Lower lobe of right lung (tissue), 2 donors: ENCODE measurements around the gene TANGO2. TPM values are rescaled to one million over a fixed set of nuclear protein-coding genes. Genes with fewer than 3 reads are reported as not detected.

Experiments
- ATAC-seq, 2 donors: fragments of 200-7000 bp; cut with Tn5 transposase; one replicate each; pipeline ENCODE4 v1.9.1; 2020 to 2022; ENCODE audit warnings: mild to moderate bottlenecking in 2 of 2, moderate library complexity in 2 of 2
- DNase-seq: peaks from one replicate; pipeline ENCODE4 v3.0.0-alpha.2; 2020
- H3K27ac ChIP-seq: fragments of 200-600 bp; one replicate; pipeline ENCODE4 v1.8.0; 2022
- H3K27me3 ChIP-seq: fragments of 200-600 bp; one replicate; pipeline ENCODE4 v1.8.0; 2022; ENCODE audit warnings: low read depth
- H3K36me3 ChIP-seq: fragments of 200-600 bp; one replicate; pipeline ENCODE4 v1.8.0; 2022; ENCODE audit warnings: mild to moderate bottlenecking
- H3K4me1 ChIP-seq: fragments of 200-600 bp; one replicate; pipeline ENCODE4 v1.8.0; 2022
- H3K4me3 ChIP-seq: fragments of 200-600 bp; one replicate; pipeline ENCODE4 v1.8.0; 2022; ENCODE audit warnings: mild to moderate bottlenecking
- H3K9me3 ChIP-seq: fragments of 200-600 bp; one replicate; pipeline ENCODE4 v1.8.0; 2022
- intact Hi-C: fragments of 100-400 bp; cut with DNase I; formaldehyde crosslinking; loops from one replicate; pipeline ENCODE4 v1.11.0; 2022
- total RNA-seq: library from RNA; stranded (reverse); fragmentation: NEBNext Ultra II Directional; extraction: Animal tissue kit (Norgen Biotek cat#: 25700); gene quantifications from one replicate; pipeline ENCODE4 v1.2.1, GENCODE V29; 2021
- TF ChIP-seq, protein P1 (sequence below): fragments of 200-600 bp; IDR thresholded peaks from one replicate; pipeline ENCODE4 v1.8.0; 2022; ENCODE audit warnings: antibody characterized with exemption, mild to moderate bottlenecking
- donor health status: DM: no; HTN: yes; CAD: no; lungs with severe emphysema.

TANGO2 gene
- total RNA-seq, 1 donor from 2014 or later, result 45.1 TPM

DNA sequence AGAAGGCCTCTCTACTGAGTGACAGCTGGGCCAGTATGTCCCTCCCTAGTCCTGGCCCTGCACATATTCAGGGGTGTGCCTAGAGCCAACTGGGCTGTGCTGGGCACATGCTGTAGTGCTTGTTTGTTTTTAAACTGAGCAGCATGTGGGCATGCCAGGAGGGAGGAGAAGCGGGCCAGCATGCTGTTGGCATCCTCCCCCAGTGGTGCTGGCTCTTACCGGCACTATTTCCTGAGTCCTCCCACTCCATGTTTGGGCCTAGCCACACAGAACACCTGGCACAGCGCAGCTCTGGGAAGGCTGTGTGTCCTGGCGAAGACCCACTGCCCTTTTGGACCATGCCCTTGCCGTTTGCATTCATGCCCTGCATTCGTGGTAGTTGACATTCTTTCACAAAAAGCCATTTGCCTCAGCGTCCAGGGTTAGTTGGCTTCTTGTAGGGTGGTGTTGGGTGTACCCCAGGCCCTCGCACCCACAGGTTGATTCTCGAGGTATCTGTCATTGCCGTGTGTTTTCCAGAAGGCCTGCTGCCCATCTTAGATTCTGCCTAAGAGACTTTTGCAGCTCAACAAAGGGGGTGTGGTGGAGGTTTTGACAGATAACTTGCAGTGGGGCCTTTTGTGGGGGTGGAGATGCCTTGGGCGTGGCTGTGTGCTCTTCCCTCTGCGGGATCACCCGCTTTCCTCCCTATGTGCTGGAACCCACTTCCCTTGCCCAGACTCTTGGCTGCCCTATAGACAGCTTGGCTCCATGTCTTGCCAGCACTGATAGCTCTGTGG lies 72.7 kb downstream of the TANGO2 start:
- Histone ChIP-seq H3K9me3 (no peaks in the 10 kb centered on the region), H3K27ac (no peak overlapping the region), H3K4me1 (no peaks in the 10 kb centered on the region), H3K36me3 (peaks cover 100% of the 10 kb centered on the region), H3K27me3 (no peaks in the 10 kb centered on the region), H3K4me3 (no peak overlapping the region)
- DNase-seq, result peak; percentile 13
- intact Hi-C loops, result no loop called here
- peak in 1 of 2 donors; percentile 50 for ATAC-seq
- TF ChIP-seq, protein P1, sequence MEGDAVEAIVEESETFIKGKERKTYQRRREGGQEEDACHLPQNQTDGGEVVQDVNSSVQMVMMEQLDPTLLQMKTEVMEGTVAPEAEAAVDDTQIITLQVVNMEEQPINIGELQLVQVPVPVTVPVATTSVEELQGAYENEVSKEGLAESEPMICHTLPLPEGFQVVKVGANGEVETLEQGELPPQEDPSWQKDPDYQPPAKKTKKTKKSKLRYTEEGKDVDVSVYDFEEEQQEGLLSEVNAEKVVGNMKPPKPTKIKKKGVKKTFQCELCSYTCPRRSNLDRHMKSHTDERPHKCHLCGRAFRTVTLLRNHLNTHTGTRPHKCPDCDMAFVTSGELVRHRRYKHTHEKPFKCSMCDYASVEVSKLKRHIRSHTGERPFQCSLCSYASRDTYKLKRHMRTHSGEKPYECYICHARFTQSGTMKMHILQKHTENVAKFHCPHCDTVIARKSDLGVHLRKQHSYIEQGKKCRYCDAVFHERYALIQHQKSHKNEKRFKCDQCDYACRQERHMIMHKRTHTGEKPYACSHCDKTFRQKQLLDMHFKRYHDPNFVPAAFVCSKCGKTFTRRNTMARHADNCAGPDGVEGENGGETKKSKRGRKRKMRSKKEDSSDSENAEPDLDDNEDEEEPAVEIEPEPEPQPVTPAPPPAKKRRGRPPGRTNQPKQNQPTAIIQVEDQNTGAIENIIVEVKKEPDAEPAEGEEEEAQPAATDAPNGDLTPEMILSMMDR, result no peak

- Histone ChIP-seq H3K4me3 (no peak overlapping the region), H3K27ac (no peak overlapping the region), H3K36me3 (peaks cover 100% of the 10 kb centered on the region), H3K4me1 (no peaks in the 10 kb centered on the region), H3K9me3 (no peaks in the 10 kb centered on the region), H3K27me3 (no peaks in the 10 kb centered on the region)
- ATAC-seq (no peak), DNase-seq (peak; percentile 37)
- TF ChIP-seq, protein P1, result no peak
- intact Hi-C loops, result no loop called here
Observed at GRCh38 chr22:20094197-20094807, 73.4 kb downstream of the TANGO2 start.

DNA sequence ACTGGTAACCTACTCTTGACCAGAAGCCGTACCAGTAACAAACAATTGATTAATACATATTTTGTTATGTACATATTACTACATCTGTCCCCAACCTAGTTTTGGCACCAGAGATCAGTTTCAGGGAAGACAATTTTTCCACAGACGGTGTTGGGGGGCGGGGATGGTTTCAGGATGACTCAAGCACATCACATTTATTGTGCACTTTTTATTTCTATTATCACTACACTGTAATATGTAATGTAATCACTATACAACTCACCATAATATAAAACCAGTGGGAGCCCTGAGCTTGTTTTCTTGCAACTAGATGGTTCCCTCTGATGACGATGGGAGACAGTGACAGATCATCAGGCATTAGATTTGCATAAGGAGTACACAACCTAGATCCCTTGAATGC lies 74.6 kb downstream of the TANGO2 start:
- no peaks in the 10 kb centered on the region for H3K27me3 ChIP-seq
- intact Hi-C loops, result no loop called here
- no peak overlapping the region for H3K4me3 ChIP-seq
- TF ChIP-seq, protein P1, result no peak
- ATAC-seq (no peak), DNase-seq (no peak)
- H3K36me3 ChIP-seq, result peaks cover 100% of the 10 kb centered on the region
- H3K9me3 ChIP-seq, result no peaks in the 10 kb centered on the region
- no peaks in the 10 kb centered on the region for H3K4me1 ChIP-seq
- H3K27ac ChIP-seq, result no peak overlapping the region

- Histone ChIP-seq H3K4me3 (no peak overlapping the region), H3K27ac (no peak overlapping the region), H3K27me3 (no peaks in the 10 kb centered on the region), H3K36me3 (peaks cover 100% of the 10 kb centered on the region), H3K9me3 (no peaks in the 10 kb centered on the region), H3K4me1 (no peaks in the 10 kb centered on the region)
- TF ChIP-seq, protein P1, result no peak
- DNase-seq, result no peak
- no peak for ATAC-seq
- intact Hi-C loops, result no loop called here
Observed at GRCh38 chr22:20096574-20097420, 75.9 kb downstream of the TANGO2 start.

DNA sequence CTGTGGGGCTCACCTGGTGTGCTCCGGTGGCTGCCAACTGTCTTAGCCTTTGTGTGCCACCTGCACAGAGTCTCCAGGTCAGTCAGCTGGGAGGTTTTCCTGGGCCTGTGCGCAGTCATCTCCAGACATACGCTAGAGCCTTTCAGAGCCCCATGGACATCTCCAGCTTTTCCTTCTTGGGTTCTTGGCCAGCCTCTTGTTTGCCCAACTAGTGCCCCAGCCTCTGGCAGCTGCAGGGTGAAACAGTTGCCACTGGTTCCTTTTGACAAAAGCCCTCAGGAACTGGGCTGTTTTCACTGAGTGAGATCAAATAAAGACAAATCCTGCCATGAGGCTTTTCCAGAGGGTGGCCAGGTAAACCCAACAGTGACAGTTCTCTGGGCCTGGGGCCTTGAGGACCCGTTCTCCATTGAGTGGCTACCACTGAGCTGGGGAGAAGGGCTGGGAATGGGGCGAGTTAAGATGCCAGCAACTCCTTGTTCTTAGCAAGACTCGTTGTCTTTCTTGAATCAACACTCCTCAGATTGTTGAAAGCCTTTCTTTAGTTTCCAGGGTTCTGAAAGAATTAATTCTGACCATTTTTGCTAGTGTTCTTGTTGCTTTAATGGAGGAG lies 78.3 kb downstream of the TANGO2 start:
- Histone ChIP-seq H3K27me3 (no peaks in the 10 kb centered on the region), H3K27ac (no peak overlapping the region), H3K4me3 (no peak overlapping the region), H3K36me3 (peaks cover 94% of the 10 kb centered on the region), H3K4me1 (no peaks in the 10 kb centered on the region), H3K9me3 (no peaks in the 10 kb centered on the region)
- TF ChIP-seq, protein P1, result no peak
- intact Hi-C loops, result no loop called here
- peak; percentile 11 for DNase-seq
- no peak for ATAC-seq
